ENCODE results near the gene NPBWR2. TPM values are rescaled to one million over a fixed set of nuclear protein-coding genes. Genes with fewer than 3 reads are reported as not detected.

Gene NPBWR2
- total RNA-seq, 6 experiments from 2014 or later = not detected

DNA sequence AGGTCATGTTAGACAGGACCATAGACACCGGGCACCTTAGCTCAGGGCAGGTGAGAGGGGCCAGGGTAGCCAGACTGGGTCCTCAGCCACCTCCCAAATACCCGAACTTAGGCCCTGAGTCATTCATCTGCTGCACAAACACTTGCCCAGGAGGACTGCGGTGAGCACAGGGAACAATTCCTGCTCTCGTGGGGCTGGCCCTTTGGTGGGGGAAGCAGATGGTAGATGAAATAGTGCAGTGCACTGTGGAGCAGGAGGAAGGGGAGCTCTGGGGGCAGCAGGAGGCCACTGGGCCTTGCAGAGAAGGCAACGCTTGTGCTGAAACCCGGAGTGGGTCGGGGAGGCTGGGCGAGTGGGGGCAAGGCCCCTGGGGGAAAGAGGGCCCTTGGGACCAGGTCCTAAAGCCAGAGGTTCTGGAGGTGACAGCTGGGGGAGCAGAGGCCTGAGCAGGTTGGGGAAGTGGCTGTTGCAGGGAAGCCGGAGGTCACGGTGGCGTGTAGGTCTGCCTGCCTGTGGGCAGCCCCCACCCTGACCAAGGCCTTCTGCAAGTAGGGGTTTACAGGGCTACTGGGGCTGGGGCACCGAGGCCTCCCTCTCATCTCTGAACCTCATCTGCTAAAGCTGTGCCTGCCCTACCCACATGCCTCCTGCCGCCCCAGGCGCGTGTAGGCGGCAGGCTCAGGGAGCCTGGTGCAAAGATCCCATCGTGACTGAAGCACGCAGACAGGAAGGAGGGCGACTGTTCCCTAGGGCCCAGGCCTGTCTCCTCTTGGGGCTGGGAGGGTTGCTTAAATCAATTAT lies 4.7 kb upstream of the NPBWR2 start:
- no peak overlapping the region for H3K4me3 Mint-ChIP-seq
- H3K36me3 Mint-ChIP-seq (ENCODE audit: low read depth) = no peaks in the 10 kb centered on the region
- TF ChIP-seq, protein P1, sequence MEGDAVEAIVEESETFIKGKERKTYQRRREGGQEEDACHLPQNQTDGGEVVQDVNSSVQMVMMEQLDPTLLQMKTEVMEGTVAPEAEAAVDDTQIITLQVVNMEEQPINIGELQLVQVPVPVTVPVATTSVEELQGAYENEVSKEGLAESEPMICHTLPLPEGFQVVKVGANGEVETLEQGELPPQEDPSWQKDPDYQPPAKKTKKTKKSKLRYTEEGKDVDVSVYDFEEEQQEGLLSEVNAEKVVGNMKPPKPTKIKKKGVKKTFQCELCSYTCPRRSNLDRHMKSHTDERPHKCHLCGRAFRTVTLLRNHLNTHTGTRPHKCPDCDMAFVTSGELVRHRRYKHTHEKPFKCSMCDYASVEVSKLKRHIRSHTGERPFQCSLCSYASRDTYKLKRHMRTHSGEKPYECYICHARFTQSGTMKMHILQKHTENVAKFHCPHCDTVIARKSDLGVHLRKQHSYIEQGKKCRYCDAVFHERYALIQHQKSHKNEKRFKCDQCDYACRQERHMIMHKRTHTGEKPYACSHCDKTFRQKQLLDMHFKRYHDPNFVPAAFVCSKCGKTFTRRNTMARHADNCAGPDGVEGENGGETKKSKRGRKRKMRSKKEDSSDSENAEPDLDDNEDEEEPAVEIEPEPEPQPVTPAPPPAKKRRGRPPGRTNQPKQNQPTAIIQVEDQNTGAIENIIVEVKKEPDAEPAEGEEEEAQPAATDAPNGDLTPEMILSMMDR (IDR thresholded peaks at IDR 0.05) = no peak
- peaks cover 28% of the 10 kb centered on the region for H3K27me3 Mint-ChIP-seq (ENCODE audit: insufficient read depth)
- H3K9me3 Mint-ChIP-seq = no peaks in the 10 kb centered on the region
- DNase-seq = no peak
- no peak overlapping the region for H3K27ac Mint-ChIP-seq
- no peaks in the 10 kb centered on the region for H3K4me1 Mint-ChIP-seq (ENCODE audit: low read depth)

DNA sequence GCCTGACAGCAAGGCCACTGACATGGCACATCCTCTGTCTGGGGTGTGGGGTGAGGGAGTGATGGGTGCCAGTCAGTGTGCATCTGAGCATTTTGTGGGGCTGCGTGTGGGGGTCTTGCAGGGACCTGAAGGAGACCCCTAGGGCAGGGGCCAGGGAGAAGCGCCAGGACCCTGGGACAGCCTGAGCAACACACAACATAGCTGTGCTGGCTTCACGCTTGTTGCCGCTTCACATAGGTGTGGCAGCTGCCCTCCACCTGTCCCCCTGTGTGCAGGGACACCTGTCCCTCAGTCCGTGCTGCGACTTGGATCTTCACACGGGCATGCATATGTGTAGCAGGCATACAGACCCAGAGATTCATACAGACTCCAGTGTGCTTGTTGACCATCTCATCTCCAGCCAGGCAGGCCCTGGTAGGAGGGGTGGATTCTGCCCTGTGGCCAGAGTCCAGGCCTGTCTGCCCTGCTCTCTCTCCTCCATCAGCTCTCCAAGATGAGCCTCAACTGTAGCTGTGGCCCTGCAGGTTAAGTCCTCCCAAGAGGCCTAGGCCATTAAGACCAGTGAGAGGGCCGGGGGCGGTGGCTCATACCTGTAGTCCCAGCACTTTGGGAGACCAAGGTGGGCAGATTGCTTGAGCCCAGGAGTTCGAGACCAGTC lies 3.2 kb upstream of the NPBWR2 start:
- DNase-seq = no peak
- H3K4me3 Mint-ChIP-seq = no peak overlapping the region
- H3K27ac Mint-ChIP-seq = no peak overlapping the region
- H3K36me3 Mint-ChIP-seq (ENCODE audit: low read depth) = no peaks in the 10 kb centered on the region
- H3K4me1 Mint-ChIP-seq (ENCODE audit: low read depth) = no peaks in the 10 kb centered on the region
- TF ChIP-seq, protein P1 (IDR thresholded peaks at IDR 0.05) = no peak
- peaks cover 34% of the 10 kb centered on the region for H3K27me3 Mint-ChIP-seq (ENCODE audit: insufficient read depth)
- no peaks in the 10 kb centered on the region for H3K9me3 Mint-ChIP-seq

DNA sequence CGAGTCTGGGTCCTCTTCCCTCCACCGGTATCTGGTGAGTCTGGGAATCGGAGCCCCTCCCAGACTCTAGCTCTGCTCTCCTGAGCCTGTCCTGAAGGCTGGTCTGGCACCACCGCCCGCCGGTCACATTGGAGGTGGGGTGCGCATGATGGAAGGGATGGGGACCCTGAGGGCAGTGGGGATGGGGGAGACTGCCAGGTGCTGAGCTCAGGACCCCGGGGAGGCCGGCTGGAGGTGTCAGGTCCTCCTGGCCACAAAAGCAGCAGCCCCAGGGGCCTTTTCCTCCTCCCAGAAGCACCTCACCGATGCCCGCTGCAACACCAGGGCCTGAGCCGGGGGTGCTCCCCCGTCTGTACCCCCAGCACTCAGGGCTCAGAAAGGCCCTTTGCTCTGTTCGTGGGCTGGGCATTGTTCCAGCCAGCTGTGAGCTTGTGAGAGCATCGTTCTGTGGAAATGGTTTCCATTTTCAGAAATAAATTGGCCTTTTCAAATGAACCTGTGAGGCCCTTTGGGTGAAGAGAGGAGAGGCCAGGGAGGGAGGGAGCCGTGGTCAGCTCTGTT lies 2.5 kb upstream of the NPBWR2 start:
- Mint-ChIP-seq H3K27ac (no peak overlapping the region), H3K4me3 (no peak overlapping the region), H3K9me3 (no peaks in the 10 kb centered on the region), H3K36me3 (ENCODE audit: low read depth) (no peaks in the 10 kb centered on the region), H3K27me3 (ENCODE audit: insufficient read depth) (peaks cover 29% of the 10 kb centered on the region), H3K4me1 (ENCODE audit: low read depth) (no peaks in the 10 kb centered on the region)
- DNase-seq = no peak
- TF ChIP-seq, protein P1 (IDR thresholded peaks at IDR 0.05) = no peak

DNA sequence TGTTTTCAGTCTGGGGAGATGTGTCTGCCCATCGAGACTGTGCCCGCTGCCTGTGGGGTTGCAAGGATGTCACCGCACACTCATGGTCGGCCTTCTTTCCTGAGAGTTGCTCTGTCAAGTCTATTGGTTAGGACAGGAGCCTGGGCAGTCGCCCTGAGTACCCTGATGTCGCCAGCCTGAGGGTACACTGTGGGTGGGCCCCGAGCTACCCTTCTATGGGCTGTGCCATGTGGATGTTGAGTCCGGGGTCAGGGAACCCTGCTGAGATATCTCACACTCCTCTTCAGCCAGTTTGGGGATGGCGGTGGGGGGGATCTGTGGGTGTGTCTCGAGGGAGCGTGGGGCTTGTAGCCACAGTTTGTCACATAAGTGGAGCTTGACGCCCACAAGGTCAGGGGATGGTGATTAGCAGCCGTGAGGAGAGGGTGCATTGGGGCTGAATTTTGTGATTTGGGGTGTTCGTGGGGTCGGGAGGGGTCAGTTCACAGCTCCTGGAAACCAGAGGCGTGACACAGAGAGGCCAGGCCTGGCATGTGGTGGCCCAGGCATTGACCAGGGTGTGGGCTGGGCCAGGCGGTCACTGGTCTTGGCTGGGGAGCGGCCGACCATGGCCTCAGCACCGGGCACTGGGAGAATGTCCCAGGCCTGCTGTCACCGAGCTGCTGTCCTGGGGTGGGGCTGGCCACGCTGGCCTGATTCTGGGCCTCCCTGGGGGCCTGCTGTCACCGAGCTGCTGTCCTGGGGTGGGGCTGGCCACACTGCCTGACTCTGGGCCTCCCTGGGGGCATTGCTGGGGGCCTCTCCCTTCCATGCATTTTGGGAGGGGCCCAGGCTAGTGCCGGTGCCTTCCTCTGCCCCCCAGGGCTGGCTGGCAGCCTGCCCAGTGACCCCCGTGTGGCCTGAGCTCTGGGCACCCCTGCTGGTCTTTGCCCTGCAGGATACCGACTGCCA lies 1.6 kb upstream of the NPBWR2 start:
- Mint-ChIP-seq H3K36me3 (ENCODE audit: low read depth) (no peaks in the 10 kb centered on the region), H3K27ac (no peak overlapping the region), H3K9me3 (no peaks in the 10 kb centered on the region), H3K4me3 (no peak overlapping the region), H3K4me1 (ENCODE audit: low read depth) (no peaks in the 10 kb centered on the region), H3K27me3 (ENCODE audit: insufficient read depth) (peaks cover 26% of the 10 kb centered on the region)
- TF ChIP-seq, protein P1 (IDR thresholded peaks at IDR 0.05) = no peak
- no peak for DNase-seq

DNA sequence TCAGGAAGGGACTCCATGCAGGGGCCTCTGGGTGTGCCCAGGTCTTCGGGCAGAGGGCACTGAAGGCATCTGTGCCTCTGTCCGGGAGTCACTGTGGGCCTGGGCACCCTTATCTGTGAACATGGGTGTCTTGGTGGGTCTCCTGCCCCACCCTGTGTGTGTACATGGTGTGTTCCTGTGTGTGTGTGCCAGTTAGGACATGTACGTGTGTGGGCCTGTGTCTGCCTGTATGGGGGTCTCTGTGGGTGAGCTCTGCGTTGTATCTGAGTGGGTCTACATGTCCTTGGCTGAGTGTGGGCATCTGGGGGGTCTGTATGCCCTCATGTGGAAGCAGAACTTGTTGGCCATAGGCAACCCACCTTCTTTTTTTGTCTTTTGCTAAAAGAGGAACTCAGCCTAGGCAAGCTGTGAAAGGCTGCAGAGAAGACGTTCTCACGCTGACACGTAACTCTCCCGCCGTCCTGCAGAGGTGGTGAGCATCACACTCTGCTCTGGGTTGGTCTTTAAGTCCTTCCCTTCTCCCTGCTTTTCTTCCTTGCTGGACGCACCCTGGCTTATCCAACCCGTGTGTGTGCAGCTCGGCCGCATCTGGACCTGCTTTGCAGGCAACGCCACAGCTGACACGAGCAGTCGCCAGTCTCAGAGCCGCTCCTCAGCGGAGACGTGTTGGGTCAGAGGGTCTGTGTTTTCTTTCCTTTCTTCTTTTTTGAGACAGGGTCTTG lies 532 bp upstream of the NPBWR2 start:
- TF ChIP-seq, protein P1 (IDR thresholded peaks at IDR 0.05) = no peak
- Mint-ChIP-seq H3K4me3 (no peak overlapping the region), H3K27ac (no peak overlapping the region), H3K27me3 (ENCODE audit: insufficient read depth) (peaks cover 35% of the 10 kb centered on the region), H3K4me1 (ENCODE audit: low read depth) (no peaks in the 10 kb centered on the region), H3K9me3 (no peaks in the 10 kb centered on the region), H3K36me3 (ENCODE audit: low read depth) (no peaks in the 10 kb centered on the region)
- DNase-seq = no peak
